KOPT-K1 (cell line): Measurements from ENCODE around the gene IFT88.
A peak's percentile ranks its signal among the peaks of the same experiment; 100 is the strongest.

Experiments used
- H3K27ac ChIP-seq: fragments of 200-600 bp; sonication (generic); 2 replicates; pipeline ENCODE4 v1.5.1; 2016; ENCODE audit warnings: antibody characterized with exemption, mild to moderate bottlenecking, low read depth, low read length; ENCODE audit not compliant: poor library complexity, severe bottlenecking
- H3K36me3 ChIP-seq: fragments of 200-600 bp; sonication (generic); 2 replicates; pipeline ENCODE4 v1.5.1; 2017; ENCODE audit warnings: antibody characterized with exemption, mild to moderate bottlenecking, low read length, moderate library complexity; ENCODE audit not compliant: insufficient read depth
- H3K9me3 ChIP-seq: fragments of 200-600 bp; sonication (generic); 2 replicates; pipeline ENCODE4 v1.5.1; 2017; ENCODE audit warnings: antibody characterized with exemption, low read length, mild to moderate bottlenecking; ENCODE audit not compliant: insufficient read depth, poor library complexity, severe bottlenecking

Gene IFT88

DNA sequence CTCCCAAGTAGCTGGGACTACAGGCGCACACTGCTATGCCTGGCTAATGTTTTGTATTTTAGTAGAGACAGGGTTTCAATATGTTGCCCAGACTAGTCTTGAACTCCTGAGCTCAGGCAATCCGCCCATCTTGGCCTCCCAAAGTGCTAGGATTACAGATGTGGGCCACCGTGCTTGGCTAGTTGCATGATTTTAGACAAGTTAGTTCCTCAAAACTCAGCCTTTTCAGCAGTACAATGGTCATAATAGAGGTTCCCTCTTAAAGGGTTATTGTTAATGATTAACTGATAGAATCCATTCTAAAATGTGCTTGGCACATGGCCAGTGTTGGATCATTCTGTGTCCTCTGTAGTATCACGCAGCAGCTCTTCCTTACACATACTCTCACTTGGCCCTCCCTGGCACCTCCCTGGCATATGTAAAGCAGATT is 19.5 kb upstream of the IFT88 start:
- Histone ChIP-seq H3K27ac (no peak overlapping the region), H3K9me3 (no peaks in the 10 kb centered on the region), H3K36me3 (no peaks in the 10 kb centered on the region)

DNA sequence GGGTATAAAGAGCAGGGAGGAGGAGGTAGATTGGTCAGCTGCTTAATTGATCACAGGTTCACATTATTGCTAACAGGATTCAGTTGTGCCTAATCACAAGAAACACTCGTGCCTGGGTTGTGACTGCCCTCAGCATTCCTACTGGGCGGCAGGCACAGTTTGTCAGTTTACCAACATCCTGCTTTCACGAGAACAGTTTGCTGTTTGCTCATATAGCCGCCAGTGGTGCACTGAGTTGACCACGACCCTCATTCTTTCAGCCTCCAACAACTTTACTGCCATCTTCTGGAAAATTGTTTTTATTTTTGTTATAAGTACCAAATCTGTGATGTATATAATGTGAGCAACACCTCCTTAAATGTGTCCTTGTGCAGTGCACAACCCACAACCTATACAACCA is 16.2 kb upstream of the IFT88 start:
- H3K36me3 ChIP-seq = no peaks in the 10 kb centered on the region
- no peaks in the 10 kb centered on the region for H3K9me3 ChIP-seq
- H3K27ac ChIP-seq = no peak overlapping the region

DNA sequence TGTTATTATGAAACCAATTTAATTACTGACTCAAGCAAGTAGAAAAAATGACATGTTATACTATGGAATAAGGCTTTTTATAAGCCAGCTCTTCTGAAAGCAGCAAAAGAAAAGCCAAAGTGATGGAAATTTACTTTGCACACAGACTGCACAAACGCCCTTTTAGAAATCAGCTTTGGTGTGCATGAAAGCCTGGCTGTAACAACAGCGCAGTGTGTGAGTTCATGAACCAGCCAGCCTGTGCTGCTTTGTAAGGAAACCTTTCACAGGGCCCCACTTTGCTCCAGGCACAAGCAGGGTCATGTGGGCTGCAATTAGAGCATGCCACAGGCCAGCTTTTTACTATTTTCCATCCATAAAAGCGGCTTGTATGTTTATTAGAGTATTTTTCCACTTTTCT is 13.6 kb upstream of the IFT88 start:
- Histone ChIP-seq H3K36me3 (no peaks in the 10 kb centered on the region), H3K27ac (no peak overlapping the region), H3K9me3 (no peaks in the 10 kb centered on the region)

DNA sequence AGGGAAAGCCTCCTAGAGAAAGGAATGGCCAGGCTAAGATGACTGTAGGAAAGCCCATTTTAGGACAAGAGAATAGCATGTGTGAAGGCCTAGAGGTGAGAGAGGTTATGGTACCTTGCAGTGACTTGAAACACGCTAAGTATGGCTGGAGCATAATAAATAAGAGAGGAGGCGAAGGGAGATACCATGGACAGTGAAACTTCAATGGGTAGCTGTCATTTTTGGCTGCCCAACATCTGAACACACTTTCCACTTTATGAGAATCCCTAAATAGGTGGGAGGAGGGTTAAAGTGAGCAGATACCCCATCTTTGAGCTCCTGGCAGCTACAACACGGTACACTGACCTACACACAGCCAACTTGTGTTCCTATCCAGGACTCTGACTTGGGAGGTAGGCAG is 8.0 kb upstream of the IFT88 start:
- H3K9me3 ChIP-seq = no peaks in the 10 kb centered on the region
- no peaks in the 10 kb centered on the region for H3K36me3 ChIP-seq
- no peak overlapping the region for H3K27ac ChIP-seq

DNA sequence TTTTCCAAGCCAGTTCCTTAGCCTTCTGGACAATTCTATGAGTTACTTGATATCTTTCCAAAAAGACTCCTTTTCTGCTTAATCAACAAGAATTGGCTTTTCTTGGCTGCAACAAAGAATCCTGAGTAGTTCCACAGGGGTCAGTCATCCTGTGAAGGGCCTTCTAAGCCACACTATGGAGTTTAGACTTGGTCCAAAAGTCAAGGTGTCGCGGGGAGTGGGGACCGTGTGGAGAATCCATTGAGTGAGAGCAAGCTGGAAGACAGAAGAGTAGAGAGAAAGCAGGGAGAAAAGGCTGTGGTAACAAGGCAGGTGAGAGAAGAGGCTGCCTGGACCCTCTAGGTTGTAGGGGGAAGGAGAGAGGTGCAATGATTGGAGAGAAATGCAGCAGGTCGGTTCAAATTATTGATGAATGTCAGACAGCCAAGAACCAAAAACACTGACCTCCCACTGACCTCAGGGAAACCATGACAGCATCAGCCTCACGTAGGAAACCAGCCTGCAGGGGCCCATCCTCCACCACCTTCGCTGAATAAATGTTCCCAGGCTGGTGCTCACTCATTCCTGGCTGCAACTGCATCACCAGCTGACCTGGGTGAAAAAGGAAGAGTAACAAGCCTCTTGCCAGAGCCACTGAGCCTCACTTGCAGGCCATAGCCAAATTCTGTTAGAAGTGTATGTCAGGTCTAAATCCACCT is 7.1 kb upstream of the IFT88 start:
- Histone ChIP-seq H3K9me3 (peaks cover 6% of the 10 kb centered on the region), H3K36me3 (no peaks in the 10 kb centered on the region), H3K27ac (no peak overlapping the region)

DNA sequence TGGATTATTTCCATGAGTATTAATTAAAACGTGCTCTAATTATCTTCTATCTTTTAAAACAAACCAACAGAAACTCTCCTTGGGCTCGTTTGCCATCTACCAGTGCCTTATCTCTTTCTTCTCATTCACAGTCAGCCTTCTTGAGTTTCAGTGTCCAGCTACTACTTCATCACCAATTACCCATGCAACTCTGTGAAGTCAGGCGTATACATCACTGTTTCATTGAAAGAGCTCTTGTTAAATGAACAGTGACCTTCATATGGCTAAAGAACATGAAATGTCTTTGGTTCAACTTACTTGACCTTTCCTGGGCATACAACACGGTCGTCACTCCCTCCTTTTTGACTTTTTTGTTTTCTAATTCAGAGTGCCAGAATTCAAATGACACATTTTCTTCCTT is 5.2 kb upstream of the IFT88 start:
- no peaks in the 10 kb centered on the region for H3K36me3 ChIP-seq

DNA sequence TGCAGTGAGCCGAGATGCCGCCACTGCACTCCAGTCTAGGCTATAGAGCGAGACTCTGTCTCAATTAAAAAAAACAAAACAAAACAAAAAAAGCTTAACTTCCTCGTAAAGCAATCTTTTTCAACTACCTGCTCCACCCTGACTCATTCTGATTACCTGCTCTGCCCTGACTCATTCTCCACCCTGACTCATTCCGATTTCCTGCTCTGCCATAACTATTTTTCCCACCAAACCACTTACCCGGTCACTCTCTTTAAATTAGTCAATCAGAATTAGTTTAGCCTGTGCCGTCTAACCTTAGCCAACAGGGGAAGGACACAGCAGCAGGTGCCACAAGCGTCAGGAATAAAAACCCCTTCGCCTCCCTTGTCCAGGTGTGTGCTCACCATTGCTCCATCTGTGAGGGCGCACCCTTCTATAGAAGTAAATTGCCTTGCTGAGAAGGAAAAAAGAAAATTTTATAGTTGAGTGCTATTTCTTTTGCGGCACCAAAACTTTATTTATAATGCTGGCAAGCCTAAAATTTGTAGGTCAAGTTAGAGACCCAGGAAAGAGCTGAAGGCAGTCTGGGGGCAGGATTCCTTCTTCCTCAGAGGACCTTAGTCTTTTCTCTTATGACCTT is 1.7 kb upstream of the IFT88 start:
- no peak overlapping the region for H3K27ac ChIP-seq

More for the DNA sequence above, 5.2 kb upstream of the IFT88 start:
- H3K9me3 ChIP-seq = peaks cover 18% of the 10 kb centered on the region
- H3K27ac ChIP-seq = no peak overlapping the region

DNA sequence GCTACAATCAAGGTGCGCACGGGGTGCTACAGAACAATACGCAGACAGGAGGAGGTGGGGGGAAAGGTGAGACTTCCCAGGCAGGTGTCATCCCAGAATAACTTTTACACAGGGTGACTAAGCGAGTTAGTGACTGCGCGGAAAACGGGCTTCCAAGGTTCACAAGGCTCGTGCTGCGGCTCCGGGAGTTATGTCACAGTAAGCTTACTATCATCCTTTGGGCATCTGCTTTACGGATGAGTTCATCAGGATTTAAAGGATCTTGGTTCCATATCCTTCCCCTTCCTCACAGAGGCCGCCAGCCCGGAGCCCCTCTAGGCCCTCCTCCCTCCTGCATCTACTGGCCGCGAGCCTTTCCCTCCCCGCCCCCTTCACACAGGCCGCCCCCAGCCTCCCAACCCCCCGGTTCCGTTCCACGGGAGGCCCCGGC is 474 bp upstream of the IFT88 start:
- H3K9me3 ChIP-seq = peaks cover 18% of the 10 kb centered on the region
- no peaks in the 10 kb centered on the region for H3K36me3 ChIP-seq
- H3K27ac ChIP-seq = peak overlapping the region; percentile 83

More for the DNA sequence above, 1.7 kb upstream of the IFT88 start:
- H3K9me3 ChIP-seq = peaks cover 18% of the 10 kb centered on the region
- no peaks in the 10 kb centered on the region for H3K36me3 ChIP-seq

DNA sequence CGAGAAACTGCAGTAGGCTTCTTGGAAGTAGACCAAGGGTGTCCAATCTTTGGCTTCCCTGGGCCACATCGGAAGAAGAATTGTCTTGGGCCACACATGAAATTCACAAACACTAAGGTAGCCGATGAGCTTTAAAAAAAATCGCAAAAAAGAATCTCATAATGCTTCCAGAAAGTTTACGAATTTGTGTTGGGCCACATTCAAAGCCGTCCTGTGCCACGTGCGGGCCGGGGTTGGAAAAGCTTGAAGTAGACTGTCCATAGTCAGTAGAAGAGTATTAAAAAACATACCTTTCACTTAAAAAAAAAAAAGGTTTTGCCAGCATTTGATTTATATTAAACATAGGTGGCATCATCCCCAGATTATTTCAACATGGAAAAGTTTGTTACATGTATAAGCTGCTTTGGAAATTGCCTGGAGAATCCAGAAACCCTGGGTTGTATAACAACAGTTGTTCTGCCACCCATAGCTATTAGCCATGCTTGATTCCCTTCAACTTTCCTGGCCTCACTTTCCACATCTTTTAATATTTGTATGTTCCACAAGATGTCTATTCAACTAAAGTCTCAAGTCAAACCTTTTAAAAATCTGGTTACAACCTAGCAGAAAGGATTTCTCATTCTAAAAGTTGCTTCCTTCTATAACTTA is 1.0 kb downstream of the IFT88 start:
- Histone ChIP-seq H3K9me3 (peaks cover 18% of the 10 kb centered on the region), H3K36me3 (no peaks in the 10 kb centered on the region), H3K27ac (peak overlapping the region; percentile 83)

DNA sequence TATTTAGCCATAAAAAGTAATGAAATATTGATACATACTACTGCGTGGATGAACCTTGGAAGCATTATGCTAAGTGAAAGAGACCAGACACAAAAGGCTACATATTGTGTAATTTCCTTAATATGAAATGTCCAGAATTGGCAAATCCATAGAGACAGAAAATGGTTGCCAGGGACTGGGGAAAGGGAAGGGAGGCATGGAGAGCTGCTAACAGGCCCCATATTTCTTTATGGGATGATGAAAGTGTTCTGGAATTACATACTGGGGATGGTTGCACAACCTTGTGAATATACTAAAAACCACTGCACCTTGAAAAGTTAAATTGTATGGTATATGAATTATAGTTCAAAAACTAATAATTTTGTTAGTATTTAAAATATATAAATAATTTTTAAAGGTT is 3.6 kb downstream of the IFT88 start:
- Histone ChIP-seq H3K9me3 (peaks cover 6% of the 10 kb centered on the region), H3K27ac (no peak overlapping the region), H3K36me3 (no peaks in the 10 kb centered on the region)

DNA sequence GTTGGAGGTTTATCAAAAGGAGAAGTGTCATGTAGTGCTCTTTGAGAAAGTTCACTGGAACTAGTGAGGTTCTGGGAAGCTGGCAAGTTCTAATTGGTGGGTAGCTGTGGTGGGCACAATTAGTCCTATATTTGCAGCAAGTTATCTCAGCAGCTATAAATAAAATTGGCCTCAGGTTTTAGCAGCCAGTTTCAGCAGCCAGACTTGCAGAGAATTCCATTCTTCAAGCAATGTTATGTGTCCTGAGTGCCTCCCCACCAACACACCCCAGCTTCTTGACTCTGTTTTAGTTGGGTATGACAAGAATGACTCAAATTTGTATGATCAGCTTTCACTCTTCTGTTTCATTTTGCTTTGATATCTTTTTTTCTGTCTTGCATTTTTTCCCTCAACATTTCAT is 4.7 kb downstream of the IFT88 start:
- Histone ChIP-seq H3K36me3 (no peaks in the 10 kb centered on the region), H3K9me3 (peaks cover 5% of the 10 kb centered on the region), H3K27ac (no peak overlapping the region)

DNA sequence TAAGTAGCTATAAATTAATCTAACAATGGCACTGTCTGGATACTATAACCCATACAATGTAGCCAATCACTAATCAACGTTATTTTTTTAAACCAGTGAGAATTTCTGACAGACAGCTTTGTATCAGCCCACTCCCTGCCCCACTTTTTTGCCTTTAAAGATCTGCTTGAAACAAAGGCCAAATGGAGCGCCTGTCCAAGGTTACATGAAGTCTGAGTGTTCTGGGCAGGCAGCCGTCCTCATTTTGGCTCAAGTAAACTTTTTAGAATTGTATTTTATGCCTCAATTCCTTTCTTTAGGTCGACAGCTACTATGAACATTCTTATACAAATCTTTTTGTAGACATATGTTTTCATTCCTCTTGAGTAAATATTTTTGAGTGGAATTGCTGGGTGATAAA is 6.2 kb downstream of the IFT88 start:
- peaks cover 16% of the 10 kb centered on the region for H3K9me3 ChIP-seq
- H3K27ac ChIP-seq = no peak overlapping the region
- no peaks in the 10 kb centered on the region for H3K36me3 ChIP-seq

DNA sequence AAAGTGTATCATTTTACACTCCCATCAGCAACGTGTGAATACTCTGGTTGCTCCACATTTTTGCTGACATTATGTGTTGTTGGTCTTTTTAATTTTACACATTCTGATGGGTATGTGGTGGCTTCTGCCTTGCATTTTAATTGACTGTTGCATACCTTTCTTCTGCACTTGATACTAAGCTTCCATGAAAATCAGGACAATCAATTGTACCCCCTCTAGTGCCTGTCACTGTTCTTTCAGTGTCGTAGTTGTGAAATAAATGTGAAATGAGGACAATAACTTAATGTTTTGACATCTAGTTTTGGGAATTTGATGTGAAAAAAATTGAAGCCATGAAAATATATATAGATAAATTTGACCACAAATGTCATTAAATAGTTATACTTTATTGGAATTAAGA is 6.7 kb downstream of the IFT88 start:
- H3K36me3 ChIP-seq = peaks cover 2% of the 10 kb centered on the region; the same call in 1 of the 2 replicates
- no peak overlapping the region for H3K27ac ChIP-seq
- H3K9me3 ChIP-seq = peaks cover 16% of the 10 kb centered on the region

DNA sequence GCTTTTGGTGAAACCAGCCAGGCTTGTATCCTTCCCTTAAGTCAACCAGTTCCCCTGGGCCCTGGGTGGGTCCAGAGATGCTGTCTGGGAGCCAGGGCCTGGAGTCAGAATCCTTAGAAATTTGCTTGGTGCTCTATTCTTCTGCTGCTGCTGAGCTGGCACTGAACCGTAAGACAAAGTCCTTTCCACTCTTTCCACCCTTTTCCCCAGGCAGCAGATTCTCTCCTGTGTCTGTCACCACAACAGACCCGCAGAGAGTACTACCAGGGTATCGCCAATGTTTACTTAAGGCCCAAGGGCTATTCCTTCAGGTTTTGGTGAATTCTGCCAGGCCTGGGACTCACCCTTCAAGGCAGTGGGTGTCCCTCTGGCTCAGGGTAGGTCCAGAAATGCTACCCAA is 12.2 kb downstream of the IFT88 start:
- H3K9me3 ChIP-seq = peaks cover 24% of the 10 kb centered on the region
- no peak overlapping the region for H3K27ac ChIP-seq
- H3K36me3 ChIP-seq = peaks cover 23% of the 10 kb centered on the region; the same call in 1 of the 2 replicates

DNA sequence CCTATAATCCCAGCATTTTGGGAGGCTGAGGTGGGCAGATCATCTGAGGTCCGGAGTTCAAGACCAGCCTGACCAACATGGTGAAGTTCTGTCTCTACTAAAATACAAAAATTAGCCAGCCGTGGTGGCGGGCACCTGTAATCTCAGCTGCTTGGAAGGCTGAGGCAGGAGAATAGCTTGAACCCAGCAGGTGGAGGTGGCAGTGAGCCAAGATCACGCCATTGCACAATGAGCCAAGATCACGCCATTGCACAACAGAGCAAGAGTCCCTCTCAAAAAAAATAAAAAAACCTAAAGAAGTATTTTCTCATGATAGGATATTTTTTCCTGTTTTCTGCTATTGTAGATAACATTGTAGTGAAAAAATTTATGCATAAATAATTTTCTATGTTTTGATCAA is 13.3 kb downstream of the IFT88 start:
- peaks cover 30% of the 10 kb centered on the region; the same call in 1 of the 2 replicates for H3K36me3 ChIP-seq
- no peak overlapping the region for H3K27ac ChIP-seq
- peaks cover 34% of the 10 kb centered on the region for H3K9me3 ChIP-seq
